GM12892 (cell line): ENCODE results near the gene DAZAP1.

Experiments
- POLR2A ChIP-seq: IDR thresholded peaks from 2 replicates; pipeline ENCODE4 v1.6.1; 2011; ENCODE audit warnings: low read depth, low read length, control low read depth
- POLR2AphosphoS5 ChIP-seq: IDR thresholded peaks from 2 replicates; pipeline ENCODE4 v1.6.1; 2011; ENCODE audit warnings: low read depth, low read length, control low read depth

GRCh38 chr19:1362387-1363257, 44.8 kb upstream of the DAZAP1 start:
- TF ChIP-seq POLR2A, result no peak
- TF ChIP-seq POLR2AphosphoS5, result no peak
